ELF-1 (cell line): ENCODE results near the gene CCDC152.
A peak's percentile ranks its signal among the peaks of the same experiment; 100 is the strongest.

Experiments used
- DNase-seq: peaks from one replicate; pipeline ENCODE4 v3.0.0-alpha.2; 2016; ENCODE audit warnings: low read depth, low spot score

Gene CCDC152

DNA sequence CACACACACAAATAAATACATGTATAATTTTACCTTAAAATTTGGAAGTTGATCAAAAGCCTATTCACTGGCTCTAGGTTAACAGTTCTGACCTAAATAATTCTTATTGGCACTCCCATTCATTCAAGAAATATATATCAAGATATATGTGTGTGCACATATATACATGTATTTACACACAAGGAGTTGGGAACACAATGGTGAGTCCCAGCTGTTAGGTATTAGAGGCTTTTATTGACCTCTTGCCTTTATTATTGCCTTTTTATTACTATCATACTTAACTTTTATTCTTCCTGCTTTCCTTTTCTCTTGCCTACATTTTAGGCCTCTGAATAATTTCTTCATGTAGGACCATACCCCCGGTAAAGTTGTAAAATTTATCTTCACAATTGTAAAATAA is 25.0 kb downstream of the CCDC152 start:
- no peak for DNase-seq

DNA sequence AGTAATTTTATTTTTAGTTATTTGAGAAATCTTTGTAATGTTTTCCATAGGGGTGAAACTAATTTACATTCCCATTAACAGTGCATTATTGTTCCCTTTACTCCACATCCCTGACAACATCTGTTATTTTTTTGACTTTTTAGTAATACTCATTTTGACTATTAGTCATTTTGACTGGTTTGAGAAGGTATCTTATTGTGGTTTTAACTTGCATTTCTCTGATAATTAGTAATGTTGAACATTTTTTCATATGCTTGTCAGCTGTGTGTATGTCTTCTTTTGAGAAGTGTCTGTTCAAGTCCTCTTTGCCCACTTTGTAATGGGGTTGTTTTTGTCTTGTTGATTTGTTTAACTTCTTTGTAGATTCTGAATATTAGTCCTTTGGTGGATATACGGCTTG is 27.5 kb downstream of the CCDC152 start:
- no peak for DNase-seq

DNA sequence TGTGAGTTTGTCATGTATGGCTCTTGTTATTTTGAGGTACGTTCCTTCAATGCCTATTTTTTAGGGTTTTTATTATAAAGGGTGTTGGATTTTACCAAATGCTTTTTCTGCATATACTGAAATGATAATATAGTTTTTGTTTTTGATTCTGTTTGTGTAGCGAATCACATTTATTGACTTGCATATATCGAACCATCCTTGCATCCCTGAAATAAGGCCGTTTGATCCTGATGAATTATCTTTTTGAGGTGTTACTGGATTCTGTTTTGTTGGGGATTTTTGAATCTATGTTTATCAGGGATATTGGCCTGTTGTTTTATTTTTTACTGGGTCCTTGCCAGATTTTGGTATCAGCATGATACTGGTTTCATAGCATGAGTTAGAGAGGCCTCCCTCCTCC is 29.1 kb downstream of the CCDC152 start:
- DNase-seq: no peak

DNA sequence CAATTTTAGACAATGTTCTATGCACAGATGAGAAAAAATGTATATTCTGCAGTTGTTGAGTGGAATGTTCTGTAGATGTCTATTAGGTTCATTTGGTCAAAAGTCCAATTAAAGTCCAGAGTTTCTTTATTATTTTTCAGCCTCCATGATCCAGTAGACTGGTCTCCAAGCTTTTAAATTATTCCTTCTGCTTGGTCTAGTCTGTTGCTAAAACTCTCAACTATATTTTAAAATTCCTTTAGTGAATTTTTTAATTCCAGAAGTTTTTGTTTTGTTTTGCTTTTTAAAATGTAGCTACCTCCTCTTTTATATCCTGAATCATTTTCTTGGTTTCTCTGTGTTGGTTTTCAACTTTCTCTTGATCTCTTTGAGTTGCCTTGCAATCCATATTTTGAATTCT is 30.5 kb downstream of the CCDC152 start:
- no peak for DNase-seq

DNA sequence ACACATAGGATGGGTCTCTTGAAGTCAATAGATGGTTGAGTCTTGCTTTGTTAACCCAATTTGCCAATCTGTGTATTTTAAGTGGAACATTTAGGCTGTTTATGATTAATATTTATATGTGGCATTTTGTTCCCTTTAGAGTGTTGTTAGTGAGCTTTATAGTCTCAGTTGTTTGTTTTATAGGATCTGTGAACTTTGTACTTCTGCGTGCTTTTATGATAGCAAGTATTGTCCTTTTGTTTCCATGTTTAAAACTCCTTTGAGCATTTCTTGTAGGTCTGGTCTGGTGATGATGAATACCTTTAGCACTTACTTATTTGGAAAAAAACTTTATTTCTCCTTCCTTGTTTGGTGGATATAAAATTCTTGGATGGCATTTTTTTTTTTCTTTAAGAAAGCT is 31.2 kb downstream of the CCDC152 start:
- no peak for DNase-seq

DNA sequence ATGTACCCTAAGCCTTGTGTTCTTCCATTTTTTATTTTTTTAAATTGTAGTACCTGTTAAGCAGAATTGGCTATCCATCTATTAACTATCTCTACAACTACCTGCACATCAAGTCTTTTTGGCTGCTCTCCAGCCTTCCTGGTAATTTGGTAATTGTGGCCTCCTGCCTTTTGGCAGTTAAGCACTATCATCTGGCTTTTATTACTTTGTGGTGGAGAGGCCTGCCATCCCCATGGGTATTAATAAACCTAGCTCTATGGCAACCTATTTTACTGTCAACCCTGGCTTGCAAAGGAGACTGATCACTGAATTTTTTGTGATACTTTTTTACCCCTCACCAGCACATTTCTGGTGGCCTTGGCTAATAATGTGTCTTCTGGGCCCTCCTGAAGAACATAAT is 34.5 kb downstream of the CCDC152 start:
- no peak for DNase-seq

DNA sequence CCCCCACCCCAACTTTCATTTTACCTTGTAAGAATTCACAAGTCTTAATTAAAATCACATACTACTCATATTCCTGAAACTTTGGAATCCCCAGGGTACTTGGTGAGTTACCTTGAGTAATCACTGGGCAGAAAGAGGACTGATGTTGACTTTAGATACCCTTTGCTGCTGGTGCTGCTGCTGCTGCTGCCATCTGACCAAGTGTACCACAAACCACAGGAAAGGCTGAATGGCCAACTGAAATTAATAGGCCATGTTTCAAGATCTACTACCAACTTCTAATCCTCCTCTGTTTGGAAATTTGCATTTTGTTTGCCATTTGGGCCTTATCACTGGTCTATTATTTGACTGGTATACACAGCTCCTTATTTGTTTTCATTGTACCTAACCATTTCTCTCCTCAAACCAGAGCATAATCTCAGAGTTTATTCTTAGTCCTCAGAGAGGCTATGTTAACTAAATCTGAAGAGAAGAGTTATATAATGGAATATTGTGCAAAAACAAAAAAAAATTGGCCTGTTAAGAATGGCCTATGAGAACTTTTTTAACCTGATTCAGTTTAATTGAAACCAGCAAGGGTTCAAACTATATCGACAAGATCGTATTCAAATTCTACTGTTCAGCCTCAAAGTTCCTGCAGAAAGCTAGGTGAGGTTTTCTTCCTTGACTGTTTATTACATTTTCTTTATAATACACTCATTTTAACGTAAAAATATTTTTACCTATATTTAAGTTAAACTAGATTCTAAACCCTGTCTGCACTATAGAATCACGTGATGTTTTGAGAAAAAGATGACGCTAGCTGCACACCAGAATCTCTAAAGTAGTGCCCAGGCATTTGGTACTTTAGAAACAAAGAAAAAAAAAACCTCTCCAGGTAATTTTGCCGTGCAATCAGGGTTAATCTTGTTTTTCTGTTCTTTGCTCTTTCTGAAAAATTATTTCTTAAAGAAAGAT is 41.9 kb downstream of the CCDC152 start:
- DNase-seq: no peak

DNA sequence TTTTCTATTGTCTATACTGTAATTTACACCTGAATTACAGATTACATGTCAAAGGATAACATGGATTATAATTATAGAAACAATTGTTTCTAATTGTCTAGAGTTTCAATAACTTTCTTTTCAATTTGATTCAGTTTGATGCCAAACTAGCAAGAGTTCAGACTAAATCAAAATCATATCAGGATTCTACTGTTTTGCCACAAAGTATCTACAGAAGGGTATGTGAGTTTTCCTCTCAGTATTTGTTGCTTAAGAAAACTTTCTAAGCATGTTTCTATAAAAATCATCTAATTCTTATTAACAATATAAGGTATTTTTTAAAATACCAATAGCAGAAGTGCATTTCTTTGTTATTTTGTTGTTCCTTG is 42.6 kb downstream of the CCDC152 start:
- DNase-seq: no peak

DNA sequence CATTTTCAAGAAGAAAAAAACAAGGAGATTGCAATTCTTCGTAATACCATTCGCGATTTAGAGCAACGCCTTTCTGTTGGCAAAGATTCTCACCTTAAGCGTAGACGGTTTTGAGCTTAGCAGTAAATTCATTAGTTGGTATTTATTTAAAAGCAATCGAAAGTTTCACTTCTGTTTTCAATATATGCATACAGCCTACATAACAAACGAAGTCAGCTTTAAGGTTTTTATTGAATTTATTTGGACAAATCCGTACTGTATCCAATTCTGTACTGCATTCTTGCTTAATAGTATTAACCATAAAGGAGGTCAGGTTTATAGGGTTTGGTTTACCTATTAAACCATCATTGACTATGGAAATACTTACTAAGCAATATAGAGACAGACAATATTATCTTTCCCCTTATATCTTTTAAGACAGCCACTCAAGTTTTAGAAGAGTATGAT is 43.1 kb downstream of the CCDC152 start:
- DNase-seq: no peak

DNA sequence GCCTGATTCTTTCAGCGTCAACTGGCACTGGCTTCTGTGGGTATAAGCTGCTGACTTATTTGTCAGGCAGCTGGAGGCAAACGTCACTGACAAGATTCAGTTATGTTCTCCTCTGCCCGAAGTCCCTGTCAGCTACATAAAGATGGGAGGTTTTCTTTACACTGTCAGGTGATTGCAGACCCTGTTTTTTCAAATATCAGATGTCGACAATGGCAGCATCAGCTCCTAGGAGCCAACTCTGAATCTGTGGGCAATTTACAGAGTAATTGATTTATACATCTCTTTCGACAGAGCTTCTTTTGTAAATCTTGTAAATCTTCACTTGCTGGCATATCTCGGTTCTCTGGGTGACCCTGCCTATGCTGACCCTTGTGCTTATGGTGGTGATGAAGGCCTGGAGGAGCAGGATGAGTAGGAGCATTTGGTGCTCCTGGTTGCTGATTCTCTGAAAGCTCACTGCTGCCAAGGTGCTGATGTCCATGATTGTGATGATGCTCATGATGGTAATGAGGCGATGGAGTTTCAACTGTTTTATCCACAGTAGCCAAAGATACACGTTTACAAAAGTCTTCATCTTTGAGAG is 44.2 kb downstream of the CCDC152 start:
- DNase-seq: no peak

DNA sequence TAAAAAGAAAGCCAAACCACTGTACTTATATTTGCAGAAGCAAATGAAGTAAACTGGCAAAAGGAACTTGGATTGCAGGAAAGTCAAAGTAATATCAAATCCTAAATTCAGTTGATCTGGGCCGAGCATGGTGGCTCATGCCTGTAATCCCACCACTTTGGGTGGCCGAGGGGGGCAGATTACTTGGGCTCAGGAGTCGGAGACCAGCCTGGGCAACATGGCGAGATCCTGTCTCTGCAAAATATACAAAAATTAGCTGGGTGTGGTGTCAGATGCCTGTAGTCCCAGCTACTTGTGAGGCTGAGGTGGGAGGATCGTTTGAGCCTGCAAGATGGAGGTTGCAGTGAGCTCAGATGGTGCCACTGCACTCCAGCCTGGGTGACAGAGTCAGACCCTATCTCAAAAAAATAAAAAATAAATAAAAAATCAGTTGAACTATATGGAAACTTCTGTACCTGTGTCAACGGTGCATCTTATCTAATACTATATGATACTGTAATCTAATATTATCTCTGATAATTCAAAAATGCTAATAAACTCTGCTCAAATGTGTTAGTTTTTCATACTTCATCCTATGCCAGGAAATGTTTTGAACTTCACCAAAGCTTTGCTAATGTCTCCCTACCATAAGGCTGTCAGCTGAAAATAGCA is 45.0 kb downstream of the CCDC152 start:
- DNase-seq: no peak

DNA sequence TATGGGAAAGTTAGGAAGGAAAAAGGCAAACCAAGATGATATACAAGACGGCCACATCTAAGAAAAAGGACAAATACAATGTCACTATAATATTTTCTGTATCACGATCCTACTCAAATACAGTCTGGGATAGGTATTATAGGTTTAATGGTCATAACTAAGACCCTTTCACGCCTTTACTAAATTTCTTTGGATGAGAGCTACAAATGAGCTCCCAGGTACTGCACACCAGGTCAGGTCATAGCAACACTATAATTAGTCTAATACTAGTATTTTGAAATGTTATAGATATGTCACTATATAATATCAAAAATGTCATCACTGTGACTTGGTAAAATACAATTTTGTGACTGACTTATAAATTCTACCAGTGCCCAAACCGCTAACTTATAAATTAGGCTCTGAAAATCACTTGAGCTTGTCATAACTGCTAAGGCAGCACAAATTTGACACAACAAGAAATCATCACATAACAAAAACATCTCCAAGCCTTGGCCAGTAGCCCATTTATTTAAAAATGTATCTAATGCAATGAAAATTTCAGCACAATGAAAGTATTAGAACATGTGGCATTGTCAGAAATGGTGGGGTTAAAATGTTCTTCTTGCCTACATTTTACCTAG is 48.2 kb downstream of the CCDC152 start:
- no peak for DNase-seq

DNA sequence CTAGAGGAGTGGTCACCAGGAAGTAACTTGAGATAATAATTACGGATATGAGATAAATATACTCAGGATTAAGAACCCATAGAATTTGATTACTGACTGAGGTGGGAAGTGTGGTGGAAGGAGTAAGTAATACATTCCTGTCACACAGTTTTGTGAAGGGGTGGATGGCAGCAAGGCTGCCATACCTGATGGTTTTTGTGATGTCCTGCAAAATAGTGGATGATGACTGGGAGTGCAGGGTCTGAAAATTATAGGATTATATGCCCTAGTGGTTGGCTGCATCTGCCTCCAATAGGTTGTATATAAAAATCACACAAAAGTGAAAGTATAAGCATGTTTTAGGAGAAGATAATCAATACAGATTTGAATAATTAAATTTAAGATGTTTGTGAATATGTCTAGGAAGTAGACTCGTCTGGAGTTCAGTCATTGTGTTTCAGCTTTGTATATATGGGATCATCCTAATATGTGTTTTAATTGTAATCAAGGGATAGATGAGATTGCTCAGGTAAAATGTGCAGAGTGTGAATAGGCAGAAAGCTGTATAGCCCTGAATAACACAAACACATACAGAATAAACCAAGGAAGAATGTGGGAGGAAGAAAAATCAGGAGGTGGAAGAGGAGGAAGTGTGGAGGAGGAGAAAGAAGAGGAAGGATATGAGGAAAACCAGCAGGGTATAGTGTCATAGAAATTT is 49.5 kb downstream of the CCDC152 start:
- DNase-seq: no peak

DNA sequence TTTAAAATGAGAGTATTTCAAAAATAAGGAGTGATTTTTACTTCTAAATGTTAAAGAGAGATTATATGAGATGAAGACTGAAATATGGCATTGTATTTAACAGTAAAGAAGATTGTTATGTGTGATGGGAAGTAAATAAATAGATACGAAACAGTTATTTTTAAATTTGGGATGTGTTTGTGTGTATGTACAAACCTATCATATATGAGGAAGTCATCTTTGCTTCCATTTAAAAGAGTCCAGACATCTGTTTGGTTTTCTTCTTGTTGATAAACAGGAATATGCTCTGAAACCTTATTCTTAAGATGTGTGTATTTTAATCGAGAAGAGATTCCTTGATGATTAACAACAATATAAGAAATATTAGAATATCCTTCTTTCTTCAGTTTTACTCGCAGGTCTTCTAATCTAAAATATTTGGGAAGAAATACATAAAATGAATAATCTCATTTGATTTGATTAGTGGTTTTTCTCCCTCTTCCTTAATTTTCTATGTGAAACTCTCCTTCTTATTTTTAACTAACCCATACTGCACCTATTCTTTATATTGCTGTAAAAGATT is 50.2 kb downstream of the CCDC152 start:
- no peak for DNase-seq

DNA sequence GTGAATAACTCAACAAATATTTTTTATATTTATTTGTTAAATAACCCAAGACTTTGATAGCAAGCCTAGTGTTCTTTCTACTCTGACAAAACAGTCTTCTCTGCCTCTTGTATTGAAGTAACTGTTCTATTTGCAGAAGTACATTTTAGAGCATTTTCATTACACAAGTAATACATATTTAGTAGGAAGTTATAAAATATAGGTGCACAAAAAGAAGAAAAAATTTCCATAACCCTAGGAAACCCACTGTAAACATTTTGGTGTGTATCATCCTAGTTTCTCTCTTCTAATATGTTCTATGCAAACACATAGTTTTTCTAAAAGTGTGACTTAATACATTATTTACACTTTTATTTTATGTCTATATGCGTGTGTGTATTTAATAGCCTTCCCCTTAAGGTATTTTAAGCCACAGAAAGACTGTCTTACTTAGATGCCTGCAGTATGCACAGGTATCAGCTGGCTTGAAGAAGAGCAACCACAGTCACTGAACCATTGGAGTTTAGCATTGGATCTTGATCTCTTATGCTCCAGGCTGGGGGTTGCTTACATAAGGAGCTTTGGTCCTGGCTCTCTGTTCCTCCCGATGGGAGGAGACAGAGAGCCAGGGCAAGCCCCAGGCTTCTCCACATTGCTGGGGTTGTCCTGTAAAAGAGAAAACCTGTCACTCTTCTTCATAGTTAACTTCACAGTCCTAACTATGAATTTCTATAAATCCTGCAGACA is 51.3 kb downstream of the CCDC152 start:
- peak; percentile 16 for DNase-seq

DNA sequence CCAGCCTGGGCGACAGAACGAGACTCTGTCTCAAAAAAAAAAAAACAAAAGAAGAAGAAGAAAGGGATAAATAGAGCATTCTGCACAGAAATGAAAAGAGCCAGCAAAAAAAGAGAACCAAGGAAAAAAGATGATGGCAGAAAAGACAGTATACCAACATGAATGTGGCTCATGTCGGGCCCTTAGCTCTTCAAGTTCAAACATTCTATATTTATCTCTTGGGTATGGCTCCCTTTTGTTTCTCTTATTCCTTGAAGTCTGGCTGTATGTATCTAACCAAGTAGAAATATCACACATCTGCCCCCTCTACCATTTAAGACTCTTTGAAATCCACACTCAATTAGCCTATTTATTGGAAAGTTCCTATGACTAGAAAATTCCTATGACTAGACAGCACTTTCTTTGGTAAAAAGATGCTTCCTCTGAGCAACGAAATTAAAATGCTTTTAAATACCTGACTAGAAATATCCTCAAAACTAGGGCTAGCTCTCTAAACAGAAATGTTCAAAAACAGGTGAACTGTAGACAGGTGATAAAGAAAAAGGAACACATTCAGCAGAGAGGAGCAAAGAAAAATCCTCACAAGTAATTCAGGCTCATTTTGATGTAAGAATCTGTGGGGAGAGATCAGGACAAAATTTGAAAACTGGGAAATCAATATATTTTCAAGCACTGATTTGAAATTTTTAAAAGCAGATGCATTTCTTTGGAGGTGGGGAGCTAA is 52.4 kb downstream of the CCDC152 start:
- no peak for DNase-seq

DNA sequence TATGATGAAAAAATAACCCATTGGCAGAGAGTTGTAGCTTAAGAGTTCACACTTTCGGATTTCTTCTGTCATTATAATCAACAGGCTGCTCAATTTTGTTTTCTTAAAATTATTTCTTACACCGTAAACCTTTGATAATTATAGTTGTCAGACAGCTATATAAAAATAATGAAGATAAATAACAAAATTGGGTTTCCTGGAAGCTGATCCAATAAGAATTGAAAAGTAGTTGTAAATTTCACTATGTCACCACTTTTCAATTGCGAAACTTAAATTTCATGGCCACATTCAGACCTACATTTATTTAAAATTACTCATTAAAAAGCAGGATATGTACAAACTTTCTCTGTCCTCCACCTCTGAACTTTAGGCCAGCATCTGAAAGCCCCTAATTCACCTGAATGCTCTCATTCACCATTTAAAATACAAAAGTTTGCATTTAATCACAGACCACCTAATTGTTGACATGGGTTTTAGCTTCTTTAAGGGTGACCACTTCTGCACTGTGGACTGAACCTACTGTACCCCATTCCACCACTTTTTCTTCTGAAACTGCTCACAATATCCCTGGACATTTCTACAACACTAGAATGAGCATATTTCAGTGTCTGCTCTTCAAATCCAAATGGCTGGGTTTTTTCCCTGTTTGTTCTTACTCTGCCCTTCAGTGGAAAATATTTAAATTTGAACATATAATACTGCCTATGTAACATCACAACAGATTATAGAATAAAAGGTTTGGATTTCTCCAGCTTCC is 54.4 kb downstream of the CCDC152 start:
- DNase-seq: no peak

DNA sequence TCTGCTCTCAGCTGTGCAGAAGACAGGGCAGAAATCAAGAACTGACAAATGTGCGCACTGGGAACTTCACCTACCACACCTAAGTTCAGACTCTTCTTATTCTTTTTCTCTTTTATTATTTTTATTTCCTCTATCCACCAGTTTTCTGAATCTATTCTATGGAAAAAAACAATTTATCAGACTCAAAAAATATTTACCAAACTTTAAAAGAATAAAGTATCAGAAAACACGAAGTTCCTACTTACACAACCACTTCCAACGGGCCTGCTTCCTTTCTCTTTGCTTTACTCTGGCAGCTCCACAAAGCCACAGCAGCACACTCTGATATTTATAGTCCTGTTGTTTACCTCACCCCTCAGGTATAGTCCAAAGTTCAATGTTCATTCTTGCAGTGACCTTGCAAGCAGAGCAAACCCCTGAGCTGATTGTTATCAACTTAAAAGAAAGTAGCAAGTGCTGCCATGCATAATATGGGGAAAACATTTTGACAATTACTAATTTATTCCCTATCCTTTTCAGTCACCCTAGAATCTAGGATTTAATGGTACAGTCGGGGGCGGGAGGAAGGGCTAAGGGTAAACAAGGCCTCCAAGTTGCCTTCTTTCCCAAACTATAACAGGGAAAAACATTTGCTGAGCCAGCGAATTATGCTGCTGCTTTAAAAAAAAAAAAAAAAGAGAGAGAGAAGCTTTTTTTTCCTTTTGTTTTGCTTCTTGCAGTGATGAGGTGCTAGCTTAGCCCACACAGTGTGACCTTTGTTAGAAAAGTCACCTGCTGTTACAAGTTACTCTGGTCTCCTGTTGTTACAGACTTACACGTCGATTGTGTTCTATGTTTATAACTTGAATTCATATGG is 55.2 kb downstream of the CCDC152 start, which contains the start of gene SELENOP:
SELENOP (minus strand) TSS at position 302 of the 856 bp plus-strand sequence. CDS start 3,539 bp downstream, outside the sequence.
- peak; percentile 66 for DNase-seq
